Naive thymus-derived CD4-positive, alpha-beta T cell (primary cell): Measurements from ENCODE around the gene RFTN2. TPM values are rescaled to one million over a fixed set of nuclear protein-coding genes. Genes with fewer than 3 reads are reported as not detected.
"Not testable (repeated sequence)": the region's sequence is repeated elsewhere in the genome, so short reads cannot be mapped to it uniquely, and the experiment has no call there.

Experiments
- ATAC-seq: fragments of 150-1000 bp; cut with Tn5 transposase; 2 replicates; pipeline ENCODE4 v1.10.0; 2021; ENCODE audit warnings: mild to moderate bottlenecking, moderate library complexity
- CTCF ChIA-PET: fragments of 350-600 bp; sonication (Branson Sonifier 250); formaldehyde crosslinking; loops from one replicate; lab custom pipeline; 2021; ENCODE audit warnings: antibody characterized with exemption; lab: Charles Lee
- POLR2A ChIA-PET: fragments of 350-600 bp; sonication (Branson Sonifier 250); formaldehyde crosslinking; loops from one replicate; lab custom pipeline; 2021; ENCODE audit warnings: antibody characterized with exemption, inconsistent platforms; lab: Charles Lee
- DNase-seq, 9 donors: peaks; one replicate each; pipeline versions ENCODE4 v3.0.0 to v3.0.0-alpha.2; 2020 to 2022; ENCODE audit warnings: mixed read lengths in 1 of 9
- H3K27ac ChIP-seq: one replicate; pipeline ENCODE4 v1.7.0; 2013; ENCODE audit warnings: mild to moderate bottlenecking, low read depth, low read length, moderate library complexity
- H3K27me3 ChIP-seq, 2 donors: one replicate each; pipeline ENCODE4 v1.7.0; 2013; ENCODE audit warnings: low read length in 2 of 2, mild to moderate bottlenecking in 2 of 2, moderate library complexity in 2 of 2; ENCODE audit not compliant: control insufficient read depth in 2 of 2, insufficient read depth in 2 of 2
- H3K36me3 ChIP-seq, 3 experiments: 1 replicate in 2 of 3; 2 replicates in 1 of 3; pipeline ENCODE4 v1.7.0; 2013; ENCODE audit warnings: low read length in 3 of 3, mild to moderate bottlenecking in 3 of 3, moderate library complexity in 1 of 3; ENCODE audit not compliant: insufficient read depth in 3 of 3, control insufficient read depth in 2 of 3
- H3K4me1 ChIP-seq, 2 donors: one replicate each; pipeline ENCODE4 v1.7.0; 2013; ENCODE audit warnings: low read length in 2 of 2, mild to moderate bottlenecking in 2 of 2, moderate library complexity in 1 of 2; ENCODE audit not compliant: control insufficient read depth in 2 of 2, insufficient read depth in 2 of 2
- H3K4me3 ChIP-seq: 2 replicates; pipeline ENCODE4 v1.7.0; 2013; ENCODE audit warnings: mild to moderate bottlenecking, low read length
- H3K9me3 ChIP-seq, 3 experiments: 1 replicate in 2 of 3; 2 replicates in 1 of 3; pipeline ENCODE4 v1.7.0; 2013; ENCODE audit warnings: low read length in 3 of 3; ENCODE audit not compliant: control insufficient read depth in 2 of 3
- H3K27ac Mint-ChIP-seq, 9 donors: one replicate each; pipeline ENCODE4 v1.8.0; 2020 to 2022; ENCODE audit warnings: mixed read lengths in 9 of 9, mild to moderate bottlenecking in 8 of 9, moderate library complexity in 5 of 9, inconsistent platforms in 2 of 9
- H3K27me3 Mint-ChIP-seq, 5 donors: one replicate each; pipeline ENCODE4 v1.8.0; 2021 to 2022; ENCODE audit warnings: mixed read lengths in 5 of 5, mild to moderate bottlenecking in 1 of 5
- H3K36me3 Mint-ChIP-seq, 5 donors: one replicate each; pipeline ENCODE4 v1.8.0; 2020 to 2022; ENCODE audit warnings: mixed read lengths in 5 of 5, mild to moderate bottlenecking in 3 of 5, inconsistent platforms in 1 of 5
- H3K4me1 Mint-ChIP-seq, 7 donors: one replicate each; pipeline ENCODE4 v1.8.0; 2020 to 2022; ENCODE audit warnings: mixed read lengths in 7 of 7, mild to moderate bottlenecking in 3 of 7, inconsistent platforms in 1 of 7
- H3K4me3 Mint-ChIP-seq, 10 donors: one replicate each; pipeline ENCODE4 v1.8.0; 2020 to 2022; ENCODE audit warnings: mild to moderate bottlenecking in 10 of 10, mixed read lengths in 10 of 10, moderate library complexity in 6 of 10, inconsistent platforms in 2 of 10
- H3K9me3 Mint-ChIP-seq, 11 donors: one replicate each; pipeline ENCODE4 v1.8.0; 2020 to 2022; ENCODE audit warnings: mixed read lengths in 11 of 11, mild to moderate bottlenecking in 4 of 11, inconsistent platforms in 1 of 11, moderate library complexity in 1 of 11
- intact Hi-C, 2 donors: fragments of 100-400 bp; cut with micrococcal nuclease; formaldehyde crosslinking; loops; one replicate each; pipeline ENCODE4 v1.15.1; 2023
- polyA plus RNA-seq, 2 donors: library from polyadenylated mRNA; unstranded; fragments of 300-500 nt; fragmentation: Illumina TruSeq; gene quantifications; one replicate each; pipeline ENCODE4 v1.2.3, GENCODE V29; 2021
- total RNA-seq, 6 experiments: library from RNA in 5 of 6; stranded (reverse) in 5 of 6; gene quantifications; 1 replicate in 5 of 6; 2 replicates in 1 of 6; pipeline ENCODE4 v1.2.3 and lab custom pipeline; 2021 to 2026

Gene RFTN2
- total and polyA plus RNA-seq, 7 experiments from 2014 or later, result 0.12 to 0.64 (median 0.21) TPM; not detected in 4

- Mint-ChIP-seq H3K9me3 (no peaks in the 10 kb centered on the region), H3K4me1 (peaks cover 0 to 8% (median 4%) of the 10 kb centered on the region in 7 donors), H3K4me3 (no peak overlapping the region), H3K27ac (peak overlapping the region in 5 of 9 donors; percentile 6 to 65 (median 39)), H3K27me3 (no peaks in the 10 kb centered on the region), H3K36me3 (peaks cover 0 to 25% (median 12%) of the 10 kb centered on the region in 5 donors)
- DNase-seq, result no peak
- CTCF ChIA-PET, result no interaction called here
- Histone ChIP-seq H3K27me3 (no peaks in the 10 kb centered on the region), H3K9me3 (no peaks in the 10 kb centered on the region), H3K4me3 (no peak overlapping the region), H3K36me3 (peaks cover 3 to 17% (median 8%) of the 10 kb centered on the region in 3 experiments), H3K4me1 (no peaks in the 10 kb centered on the region), H3K27ac (no peak overlapping the region)
- intact Hi-C loops, result no loop called here
- no peak for ATAC-seq
- POLR2A ChIA-PET, result no interaction called here
Measured at GRCh38 chr2:197555467-197555866, 119.9 kb downstream of the RFTN2 start.

GRCh38 chr2:197551260-197551659 lies 124.1 kb downstream of the RFTN2 start:
- ATAC-seq, H3K27me3 Mint-ChIP-seq, H3K27me3 ChIP-seq, H3K4me3 ChIP-seq, intact Hi-C loops, CTCF ChIA-PET, H3K4me1 ChIP-seq, POLR2A ChIA-PET, H3K27ac ChIP-seq, H3K9me3 Mint-ChIP-seq, H3K4me3 Mint-ChIP-seq, DNase-seq, H3K9me3 ChIP-seq: not testable (repeated sequence)
- peaks cover 11 to 38% (median 11%) of the 10 kb centered on the region in 3 experiments for H3K36me3 ChIP-seq
- Mint-ChIP-seq H3K27ac (peak overlapping the region in 1 of 9 donors; percentile 38), H3K4me1 (peaks cover 0 to 11% (median 9%) of the 10 kb centered on the region in 7 donors), H3K36me3 (peaks cover 0 to 41% (median 14%) of the 10 kb centered on the region in 5 donors)

GRCh38 chr2:197548582-197548981 lies 126.8 kb downstream of the RFTN2 start:
- peaks cover 0 to 44% (median 14%) of the 10 kb centered on the region in 5 donors for H3K36me3 Mint-ChIP-seq
- peaks cover 9 to 46% (median 16%) of the 10 kb centered on the region in 3 experiments for H3K36me3 ChIP-seq
- intact Hi-C loops, result no loop called here
- H3K4me3 ChIP-seq, result no peak overlapping the region
- no peaks in the 10 kb centered on the region for H3K27me3 Mint-ChIP-seq
- CTCF ChIA-PET, result no interaction called here
- H3K27ac ChIP-seq, result no peak overlapping the region
- H3K9me3 ChIP-seq, result no peaks in the 10 kb centered on the region
- no peaks in the 10 kb centered on the region for H3K9me3 Mint-ChIP-seq
- peaks cover 0 to 8% (median 7%) of the 10 kb centered on the region in 7 donors for H3K4me1 Mint-ChIP-seq
- no peak for DNase-seq
- H3K4me3 Mint-ChIP-seq, result no peak overlapping the region
- H3K27me3 ChIP-seq, result no peaks in the 10 kb centered on the region
- H3K4me1 ChIP-seq, result no peaks in the 10 kb centered on the region
- no peak for ATAC-seq
- peak overlapping the region in 3 of 9 donors; percentile 15 to 55 (median 19) for H3K27ac Mint-ChIP-seq
- POLR2A ChIA-PET, result no interaction called here

GRCh38 chr2:197547163-197547900 lies 128.1 kb downstream of the RFTN2 start:
- DNase-seq (no peak), ATAC-seq (no peak)
- H3K9me3 ChIP-seq, result no peaks in the 10 kb centered on the region
- intact Hi-C loops, result no loop called here
- Mint-ChIP-seq H3K4me3 (no peak overlapping the region), H3K9me3 (no peaks in the 10 kb centered on the region), H3K27me3 (no peaks in the 10 kb centered on the region), H3K36me3 (peaks cover 0 to 49% (median 22%) of the 10 kb centered on the region in 5 donors), H3K27ac (peak overlapping the region in 6 of 9 donors; percentile 15 to 73 (median 56)), H3K4me1 (peaks cover 0 to 12% (median 7%) of the 10 kb centered on the region in 7 donors)
- H3K27me3 ChIP-seq, result no peaks in the 10 kb centered on the region
- peaks cover 9 to 56% (median 16%) of the 10 kb centered on the region in 3 experiments for H3K36me3 ChIP-seq
- H3K4me1 ChIP-seq, result no peaks in the 10 kb centered on the region
- H3K4me3 ChIP-seq, result no peak overlapping the region
- ChIA-PET CTCF (no interaction called here), POLR2A (no interaction called here)
- no peak overlapping the region for H3K27ac ChIP-seq

- Histone ChIP-seq H3K27ac (no peak overlapping the region), H3K9me3 (no peaks in the 10 kb centered on the region), H3K36me3 (peaks cover 11 to 52% (median 14%) of the 10 kb centered on the region in 3 experiments), H3K4me1 (no peaks in the 10 kb centered on the region), H3K4me3 (no peak overlapping the region), H3K27me3 (no peaks in the 10 kb centered on the region)
- H3K36me3 Mint-ChIP-seq, result peaks cover 0 to 58% (median 27%) of the 10 kb centered on the region in 5 donors
- H3K27ac Mint-ChIP-seq, result peak overlapping the region in 2 of 9 donors; percentile 19 to 57
- H3K4me1 Mint-ChIP-seq, result peaks cover 6 to 33% (median 22%) of the 10 kb centered on the region in 7 donors
- no peak overlapping the region for H3K4me3 Mint-ChIP-seq
- intact Hi-C loops, result no loop called here
- H3K27me3 Mint-ChIP-seq, result no peaks in the 10 kb centered on the region
- POLR2A ChIA-PET, result no interaction called here
- no peaks in the 10 kb centered on the region for H3K9me3 Mint-ChIP-seq
- ATAC-seq (no peak), DNase-seq (no peak)
- CTCF ChIA-PET, result no interaction called here
Measured at GRCh38 chr2:197543206-197543605, 132.2 kb downstream of the RFTN2 start.

GRCh38 chr2:197539734-197540133 lies 135.7 kb downstream of the RFTN2 start:
- H3K27ac ChIP-seq, result no peak overlapping the region
- no peaks in the 10 kb centered on the region for H3K9me3 ChIP-seq
- POLR2A ChIA-PET, result interaction anchor here (1.0 kb wide), 1 partner anchor 24 kb away, joined by 3 read pairs; the partner anchor contains the start of gene MOB4
- no peaks in the 10 kb centered on the region for H3K27me3 ChIP-seq
- CTCF ChIA-PET, result no interaction called here
- H3K4me1 ChIP-seq, result no peaks in the 10 kb centered on the region
- H3K9me3 Mint-ChIP-seq, result no peaks in the 10 kb centered on the region
- DNase-seq, result no peak
- H3K36me3 ChIP-seq, result peaks cover 11 to 53% (median 14%) of the 10 kb centered on the region in 3 experiments
- peak overlapping the region in 6 of 9 donors; percentile 4 to 73 (median 22) for H3K27ac Mint-ChIP-seq
- H3K4me1 Mint-ChIP-seq, result peaks cover 7 to 41% (median 31%) of the 10 kb centered on the region in 7 donors
- intact Hi-C loops, result no loop called here
- ATAC-seq, result no peak
- H3K4me3 ChIP-seq, result no peak overlapping the region
- no peaks in the 10 kb centered on the region for H3K27me3 Mint-ChIP-seq
- peak overlapping the region in 1 of 10 donors; percentile 12 for H3K4me3 Mint-ChIP-seq
- H3K36me3 Mint-ChIP-seq, result peaks cover 5 to 63% (median 36%) of the 10 kb centered on the region in 5 donors
